Stromal cell of bone marrow (primary cell): ENCODE measurements around the gene CILP2.
A peak's percentile ranks its signal among the peaks of the same experiment; 100 is the strongest.

Source experiments
- DNase-seq: peaks from one replicate; pipeline ENCODE4 v3.0.0-alpha.2; 2012; ENCODE audit warnings: low read depth

Gene CILP2

GRCh38 chr19:19568802-19569756, 31.0 kb downstream of the CILP2 start:
- no peak for DNase-seq

GRCh38 chr19:19570571-19570970, 32.5 kb downstream of the CILP2 start:
- no peak for DNase-seq

- no peak for DNase-seq
These were observed 33.2 kb downstream of the CILP2 start for GRCh38 chr19:19571071-19571786.

- no peak for DNase-seq
These were observed 37.3 kb downstream of the CILP2 start for GRCh38 chr19:19575411-19575810.

- DNase-seq = no peak
These were observed 40.2 kb downstream of the CILP2 start for GRCh38 chr19:19578252-19578651.

GRCh38 chr19:19579533-19580361, 41.7 kb downstream of the CILP2 start:
- DNase-seq = no peak

GRCh38 chr19:19580418-19580817, 42.4 kb downstream of the CILP2 start:
- DNase-seq = no peak

- no peak for DNase-seq
These were observed 43.3 kb downstream of the CILP2 start for GRCh38 chr19:19581391-19581790.

- no peak for DNase-seq
These were observed 44.4 kb downstream of the CILP2 start for GRCh38 chr19:19582471-19582870.

GRCh38 chr19:19584356-19584755, 46.3 kb downstream of the CILP2 start:
- DNase-seq = no peak

GRCh38 chr19:19587771-19588170, 49.7 kb downstream of the CILP2 start:
- DNase-seq = no peak

GRCh38 chr19:19588546-19588945, 50.5 kb downstream of the CILP2 start:
- no peak for DNase-seq

- peak; percentile 95 for DNase-seq
These were observed 53.2 kb downstream of the CILP2 start for GRCh38 chr19:19591133-19591825.

- no peak for DNase-seq
These were observed 54.6 kb downstream of the CILP2 start for GRCh38 chr19:19592690-19593089.

- DNase-seq = no peak
These were observed 56.3 kb downstream of the CILP2 start for GRCh38 chr19:19594381-19594780.

GRCh38 chr19:19595171-19595701, 57.2 kb downstream of the CILP2 start:
- DNase-seq = peak; percentile 31
